ENCODE measurements around the gene ANKRD22. TPM values are rescaled to one million over a fixed set of nuclear protein-coding genes. Genes with fewer than 3 reads are reported as not detected.
A peak's percentile ranks its signal among the peaks of the same experiment; 100 is the strongest.

ANKRD22 gene
- total RNA-seq (ENCODE audit: low replicate concordance), result 2.9 and 8.4 TPM in 2 replicates
- long read RNA-seq, transcript ANKRD22-201 (6 exons, 1,596 nt), result major isoform, 33 of 39 reads
- long read RNA-seq, partial matches to known transcripts, result 1 of 39 reads
- long read RNA-seq, other reads (novel, unspliced or antisense), result 5 of 39 reads

- Mint-ChIP-seq H3K36me3 (no peaks in the 10 kb centered on the region), H3K27me3 (no peaks in the 10 kb centered on the region), H3K4me1 (ENCODE audit: unreplicated experiment) (peaks cover 17% of the 10 kb centered on the region), H3K27ac (peak within 1 kb of the TSS; percentile 88), H3K9me3 (no peaks in the 10 kb centered on the region), H3K4me3 (peak within 1 kb of the TSS; percentile 73)
- TF ChIP-seq CTCF (conservative IDR thresholded peaks at IDR 0.05), result no peak
- DNase-seq (ENCODE audit: extremely low spot score, unreplicated experiment), result no peak
These were observed at the start of gene ANKRD22 for GRCh38 chr10:88851706-88852105. Gene ANKRD22 (minus strand): TSS chr10:88851844. CDS start chr10:88851607, 237 bp downstream.

GRCh38 chr10:88899886-88900285 is 48.2 kb upstream of the ANKRD22 start:
- peaks cover 8% of the 10 kb centered on the region for H3K36me3 Mint-ChIP-seq
- no peak for TF ChIP-seq CTCF (conservative IDR thresholded peaks at IDR 0.05)
- H3K4me3 Mint-ChIP-seq, result no peak overlapping the region
- H3K4me1 Mint-ChIP-seq (ENCODE audit: unreplicated experiment), result peaks cover 36% of the 10 kb centered on the region
- H3K27me3 Mint-ChIP-seq, result no peaks in the 10 kb centered on the region
- H3K9me3 Mint-ChIP-seq, result no peaks in the 10 kb centered on the region
- no peak for DNase-seq (ENCODE audit: extremely low spot score, unreplicated experiment)
- no peak overlapping the region for H3K27ac Mint-ChIP-seq

- no peaks in the 10 kb centered on the region for H3K27me3 Mint-ChIP-seq
- DNase-seq (ENCODE audit: extremely low spot score, unreplicated experiment), result no peak
- no peak for TF ChIP-seq CTCF (conservative IDR thresholded peaks at IDR 0.05)
- peaks cover 8% of the 10 kb centered on the region for H3K36me3 Mint-ChIP-seq
- no peak overlapping the region for H3K4me3 Mint-ChIP-seq
- no peaks in the 10 kb centered on the region for H3K9me3 Mint-ChIP-seq
- peaks cover 36% of the 10 kb centered on the region for H3K4me1 Mint-ChIP-seq (ENCODE audit: unreplicated experiment)
- H3K27ac Mint-ChIP-seq, result no peak overlapping the region
These were observed 47.1 kb upstream of the ANKRD22 start for GRCh38 chr10:88898727-88899126.

GRCh38 chr10:88896994-88897853 is 45.6 kb upstream of the ANKRD22 start:
- no peak for DNase-seq (ENCODE audit: extremely low spot score, unreplicated experiment)
- H3K27me3 Mint-ChIP-seq, result no peaks in the 10 kb centered on the region
- H3K27ac Mint-ChIP-seq, result peak overlapping the region; percentile 68
- peak overlapping the region; percentile 32 for H3K4me3 Mint-ChIP-seq
- no peak for TF ChIP-seq CTCF (conservative IDR thresholded peaks at IDR 0.05)
- peaks cover 3% of the 10 kb centered on the region for H3K36me3 Mint-ChIP-seq
- H3K4me1 Mint-ChIP-seq (ENCODE audit: unreplicated experiment), result peaks cover 33% of the 10 kb centered on the region
- H3K9me3 Mint-ChIP-seq, result no peaks in the 10 kb centered on the region

- peaks cover 33% of the 10 kb centered on the region for H3K4me1 Mint-ChIP-seq (ENCODE audit: unreplicated experiment)
- H3K4me3 Mint-ChIP-seq, result peak overlapping the region; percentile 32
- TF ChIP-seq CTCF (conservative IDR thresholded peaks at IDR 0.05), result no peak
- no peak for DNase-seq (ENCODE audit: extremely low spot score, unreplicated experiment)
- H3K27me3 Mint-ChIP-seq, result no peaks in the 10 kb centered on the region
- peak overlapping the region; percentile 68 for H3K27ac Mint-ChIP-seq
- no peaks in the 10 kb centered on the region for H3K36me3 Mint-ChIP-seq
- no peaks in the 10 kb centered on the region for H3K9me3 Mint-ChIP-seq
These were observed 44.8 kb upstream of the ANKRD22 start for GRCh38 chr10:88896372-88896993.

Measured in type B pancreatic cell (in vitro differentiated cells).